K562 (cell line): ENCODE results near the gene ANK3. TPM values are rescaled to one million over a fixed set of nuclear protein-coding genes. Genes with fewer than 3 reads are reported as not detected.

Experiments
- ARHGAP35 ChIP-seq: fragments of 450-650 bp; IDR thresholded peaks from 2 replicates; pipeline ENCODE4 v1.6.1; 2018; ENCODE audit not compliant: partially characterized antibody
- ATF3 ChIP-seq, 2 experiments: fragments of 450-650 bp in 1 of 2; sonication (generic) in 1 of 2; formaldehyde crosslinking in 1 of 2; IDR thresholded peaks in 1 of 2; conservative IDR thresholded peaks in 1 of 2; 2 replicates each; pipeline versions ENCODE4 v1.6.1 to v1.8.1; 2016 to 2023; ENCODE audit warnings: mild to moderate bottlenecking in 2 of 2, moderate library complexity in 2 of 2, inconsistent platforms in 1 of 2, missing genetic modification reagents in 1 of 2
- BCLAF1 ChIP-seq, 2 experiments: fragments of 450-650 bp in 1 of 2; IDR thresholded peaks; 2 replicates each; pipeline ENCODE4 v1.6.1; 2011 to 2017; ENCODE audit warnings: low read depth in 2 of 2, antibody characterized with exemption in 1 of 2, borderline replicate concordance in 1 of 2, low read length in 1 of 2, mild to moderate bottlenecking in 1 of 2, mixed read lengths in 1 of 2; ENCODE audit not compliant: control insufficient read depth in 1 of 2
- BRD4 ChIP-seq: fragments of 200-600 bp; sonication (generic); IDR thresholded peaks from 2 replicates; pipeline ENCODE4 v1.6.1; 2017; ENCODE audit warnings: inconsistent platforms
- BRF1 ChIP-seq: IDR thresholded peaks from 3 replicates; pipeline ENCODE4 v1.6.1; 2011; ENCODE audit warnings: borderline replicate concordance, mild to moderate bottlenecking; ENCODE audit not compliant: insufficient read length; ENCODE audit errors: extremely low read depth
- CAMTA2 ChIP-seq: fragments of 250-450 bp; sonication (Bioruptor Pico); conservative IDR thresholded peaks from 2 replicates; pipeline ENCODE4 v1.5.1; 2022
- CBFA2T3 ChIP-seq: fragments of 450-650 bp; IDR thresholded peaks from 2 replicates; pipeline ENCODE4 v1.6.1; 2017
- ETV6 ChIP-seq, 3 experiments: fragments of 150-350 bp in 1 of 3; sonication (generic) in 1 of 3; formaldehyde crosslinking in 1 of 3; IDR thresholded peaks; 2 replicates each; pipeline versions ENCODE4 v1.6.1 to v1.8.0; 2014 to 2022; ENCODE audit warnings: borderline replicate concordance in 2 of 3, low read depth in 2 of 3, antibody characterized with exemption in 1 of 3, low read length in 1 of 3, mild to moderate bottlenecking in 1 of 3, missing genetic modification reagents in 1 of 3
- HDGF ChIP-seq: fragments of 450-650 bp; IDR thresholded peaks from 2 replicates; pipeline ENCODE4 v1.6.1; 2016
- HIVEP1 ChIP-seq: fragments of 250-450 bp; sonication (Bioruptor Pico); IDR thresholded peaks from 2 replicates; pipeline ENCODE4 v1.4.0; 2020; ENCODE audit warnings: mild to moderate bottlenecking
- HNRNPH1 ChIP-seq: fragments of 200-400 bp; formaldehyde crosslinking; optimal IDR thresholded peaks from 2 replicates; pipeline ENCODE3; 2017; ENCODE audit warnings: low read depth, mild to moderate bottlenecking, low read length, moderate library complexity
- MAFF ChIP-seq: IDR thresholded peaks from 2 replicates; pipeline ENCODE4 v1.6.1; 2012; ENCODE audit warnings: low read length, improper control_type of control experiment
- MCM7 ChIP-seq, 2 experiments: fragments of 450-650 bp; IDR thresholded peaks; 2 replicates each; pipeline ENCODE4 v1.6.1; 2016 to 2018
- PML ChIP-seq: IDR thresholded peaks from 2 replicates; pipeline ENCODE4 v1.6.1; 2012; ENCODE audit warnings: low read length, inconsistent platforms
- POLR2AphosphoS2 ChIP-seq: IDR thresholded peaks from 2 replicates; pipeline ENCODE4 v1.6.1; 2012; ENCODE audit warnings: low read length, improper control_type of control experiment
- SMARCA4 ChIP-seq: fragments of 450-650 bp; IDR thresholded peaks from 2 replicates; pipeline ENCODE4 v1.6.1; 2016
- SMARCE1 ChIP-seq: fragments of 450-650 bp; IDR thresholded peaks from 2 replicates; pipeline ENCODE4 v1.7.1; 2016; ENCODE audit warnings: mild to moderate bottlenecking
- THAP7 ChIP-seq: fragments of 250-450 bp; sonication (Bioruptor Pico); IDR thresholded peaks from 2 replicates; pipeline ENCODE4 v1.5.0; 2021
- TOE1 ChIP-seq, 2 experiments: fragments of 450-650 bp in 1 of 2; sonication (generic) in 1 of 2; formaldehyde crosslinking in 1 of 2; IDR thresholded peaks; 2 replicates each; pipeline versions ENCODE4 v1.7.1 to v1.8.0; 2016 to 2022; ENCODE audit warnings: borderline replicate concordance in 2 of 2, mild to moderate bottlenecking in 2 of 2, antibody characterized with exemption in 1 of 2, inconsistent platforms in 1 of 2, low read depth in 1 of 2, missing genetic modification reagents in 1 of 2, moderate library complexity in 1 of 2
- ZHX1 ChIP-seq: fragments of 150-350 bp; conservative IDR thresholded peaks from 2 replicates; pipeline ENCODE4 v1.6.1; 2014; ENCODE audit warnings: low read length
- polyA plus RNA-seq, 8 experiments: library from polyadenylated mRNA; depleted of rRNA in 4 of 8; stranded (reverse) in 5 of 8; unstranded in 3 of 8; fragments of >200 nt; fragmentation: Nextera tagmentation in 2 of 8; fragmentation: Illumina TruSeq in 1 of 8; extraction: Ambion mirVana in 2 of 8; extraction: Trizol in 1 of 8; gene quantifications; 2 replicates each; pipeline versions ENCODE4 v1.2.1 to v1.2.3, GENCODE V29; 2011 to 2014; ENCODE audit warnings: inconsistent platforms in 1 of 8, missing spikeins in 1 of 8
- total RNA-seq, 7 experiments: library from RNA; depleted of rRNA in 6 of 7; stranded (reverse); fragments of >200 nt in 6 of 7; fragmentation: Illumina TruSeq in 2 of 7; extraction: Trizol in 2 of 7; gene quantifications; 2 replicates each; pipeline versions ENCODE4 v1.2.1 to v1.2.3, GENCODE V29; 2011 to 2021; ENCODE audit warnings: low replicate concordance in 1 of 7

The ANK3 gene
- total and polyA plus RNA-seq, 9 of the 15 experiments (the other 6 are each of a cell fraction or from before 2014, with no cell fraction given), result 10.0 to 32.3 (median 17.9) TPM

- TF ChIP-seq ZHX1 (no peak), CAMTA2 (CRISPR knock-in tag) (no peak), MAFF (peak; percentile 5; the same call in 1 of the 2 replicates), POLR2AphosphoS2 (no peak), TOE1 (IDR thresholded peaks at IDR 0.05; ENCODE audit: borderline replicate concordance) (no peak), TOE1 (CRISPR knock-in tag; IDR thresholded peaks at IDR 0.05; ENCODE audit: borderline replicate concordance, low read depth) (no peak), ARHGAP35 (no peak), SMARCE1 (peak; percentile 60; the same call in 1 of the 2 replicates), SMARCA4 (peak; percentile 55; the same call in 1 of the 2 replicates), CBFA2T3 (peak; percentile 56), BCLAF1 (IDR thresholded peaks at IDR 0.05; ENCODE audit: borderline replicate concordance in 1 of 2, control insufficient read depth in 1 of 2, low read depth in 2 of 2, low read length in 1 of 2) (no peak), HIVEP1 (CRISPR knock-in tag) (no peak), ATF3 (IDR thresholded peaks at IDR 0.05) (peak; percentile 35; the same call in 1 of the 2 replicates), ATF3 (CRISPR knock-in tag; conservative IDR thresholded peaks at IDR 0.05) (no peak), PML (no peak), BRF1 (no peak), HNRNPH1 (no peak), ETV6 (IDR thresholded peaks at IDR 0.05; ENCODE audit: borderline replicate concordance in 1 of 2, low read depth in 2 of 2, low read length in 1 of 2) (peak in 1 of 2 experiments; percentile 56; a peak in 1 of 4 replicates), ETV6 (CRISPR knock-in tag; IDR thresholded peaks at IDR 0.05; ENCODE audit: borderline replicate concordance) (no peak), BRD4 (0 out of 2 replicates have a peak, but pooled peaks have one; percentile 22), HDGF (no peak), MCM7 (IDR thresholded peaks at IDR 0.05) (no peak), THAP7 (CRISPR knock-in tag) (no peak)
Measured at GRCh38 chr10:60429084-60429849, 39.6 kb upstream of the ANK3 start (continued).
